GM18858 (cell line): ENCODE results near the gene BTBD9.

Experiments
- ATAC-seq: cut with Tn5 transposase; IDR thresholded peaks from one replicate; pipeline ENCODE4 v1.9.1; 2021; ENCODE audit not compliant: unreplicated experiment

BTBD9 gene

GRCh38 chr6:38566295-38567030 is 73.3 kb downstream of the BTBD9 start:
- ATAC-seq: no peak

- ATAC-seq: no peak
Measured at GRCh38 chr6:38564301-38564700, 75.4 kb downstream of the BTBD9 start.

GRCh38 chr6:38555606-38556005 is 84.1 kb downstream of the BTBD9 start:
- no peak for ATAC-seq

GRCh38 chr6:38554700-38555413 is 84.9 kb downstream of the BTBD9 start:
- no peak for ATAC-seq

- no peak for ATAC-seq
Measured at GRCh38 chr6:38554014-38554413, 85.7 kb downstream of the BTBD9 start.

- no peak for ATAC-seq
Measured at GRCh38 chr6:38552121-38552520, 87.6 kb downstream of the BTBD9 start.

GRCh38 chr6:38549795-38550194 is 89.9 kb downstream of the BTBD9 start:
- no peak for ATAC-seq

- no peak for ATAC-seq
Measured at GRCh38 chr6:38549180-38549579, 90.5 kb downstream of the BTBD9 start.

GRCh38 chr6:38543022-38543421 is 96.7 kb downstream of the BTBD9 start:
- ATAC-seq: no peak

GRCh38 chr6:38542031-38542430 is 97.7 kb downstream of the BTBD9 start:
- no peak for ATAC-seq

- no peak for ATAC-seq
Measured at GRCh38 chr6:38533064-38533463, 106.7 kb downstream of the BTBD9 start.

GRCh38 chr6:38531134-38531533 is 108.6 kb downstream of the BTBD9 start:
- no peak for ATAC-seq

GRCh38 chr6:38528196-38528965 is 111.3 kb downstream of the BTBD9 start:
- no peak for ATAC-seq

GRCh38 chr6:38527371-38527770 is 112.4 kb downstream of the BTBD9 start:
- no peak for ATAC-seq

GRCh38 chr6:38525888-38526287 is 113.8 kb downstream of the BTBD9 start:
- no peak for ATAC-seq

GRCh38 chr6:38524436-38525145 is 115.1 kb downstream of the BTBD9 start:
- ATAC-seq: no peak

- ATAC-seq: no peak
Measured at GRCh38 chr6:38522322-38522721, 117.4 kb downstream of the BTBD9 start.

- no peak for ATAC-seq
Measured at GRCh38 chr6:38518511-38519304, 121.0 kb downstream of the BTBD9 start.

GRCh38 chr6:38517005-38517404 is 122.7 kb downstream of the BTBD9 start:
- no peak for ATAC-seq

- no peak for ATAC-seq
Measured at GRCh38 chr6:38514399-38514798, 125.3 kb downstream of the BTBD9 start.
